WTC11 (cell line): Measurements from ENCODE around the gene TNFAIP2. TPM values are rescaled to one million over a fixed set of nuclear protein-coding genes. Genes with fewer than 3 reads are reported as not detected.

Experiments used
- ATAC-seq: fragments of 200-7000 bp; cut with Tn5 transposase; 2 replicates; pipeline ENCODE4 v1.10.0; 2021; ENCODE audit warnings: mild to moderate bottlenecking, moderate library complexity
- CTCF ChIA-PET: fragments of 300-600 bp; sonication (Branson Sonifier 250); formaldehyde crosslinking; loops from one replicate; lab custom pipeline; 2021; ENCODE audit warnings: antibody characterized with exemption; lab: Charles Lee
- POLR2A ChIA-PET: fragments of 350-600 bp; sonication (Branson Sonifier 250); formaldehyde crosslinking; loops from one replicate; lab custom pipeline; 2021; ENCODE audit warnings: antibody characterized with exemption; lab: Charles Lee
- DNase-seq: peaks from one replicate; pipeline ENCODE4 v3.0.0; 2021; ENCODE audit warnings: low spot score
- H3K27ac Mint-ChIP-seq: 2 replicates; pipeline ENCODE4 v1.8.0; 2021; ENCODE audit warnings: mixed read lengths
- H3K27me3 Mint-ChIP-seq: 2 replicates; pipeline ENCODE4 v1.8.0; 2021; ENCODE audit warnings: low read depth, mild to moderate bottlenecking, moderate library complexity, mixed read lengths
- H3K36me3 Mint-ChIP-seq: 2 replicates; pipeline ENCODE4 v1.8.0; 2021; ENCODE audit warnings: mixed read lengths
- H3K4me1 Mint-ChIP-seq: 2 replicates; pipeline ENCODE4 v1.8.0; 2022; ENCODE audit warnings: mixed read lengths
- H3K4me3 Mint-ChIP-seq: 2 replicates; pipeline ENCODE4 v1.8.0; 2021; ENCODE audit warnings: mild to moderate bottlenecking, moderate library complexity, mixed read lengths
- H3K9me3 Mint-ChIP-seq: 2 replicates; pipeline ENCODE4 v1.8.0; 2021; ENCODE audit warnings: mixed read lengths
- AFF4 ChIP-seq: sonication (generic); formaldehyde crosslinking; IDR thresholded peaks from 2 replicates; pipeline ENCODE4 v1.8.1; 2023; ENCODE audit warnings: mild to moderate bottlenecking, missing genetic modification reagents, borderline replicate concordance
- CBFB ChIP-seq: sonication (generic); formaldehyde crosslinking; IDR thresholded peaks from 2 replicates; pipeline ENCODE4 v1.8.1; 2022; ENCODE audit warnings: mild to moderate bottlenecking, low read depth, missing genetic modification reagents
- EMX1 ChIP-seq: fragments of 250-450 bp; sonication (Bioruptor Pico); IDR thresholded peaks from 2 replicates; pipeline ENCODE4 v1.8.0; 2021; ENCODE audit warnings: mild to moderate bottlenecking
- ESRRA ChIP-seq: sonication (generic); formaldehyde crosslinking; IDR thresholded peaks from 2 replicates; pipeline ENCODE4 v1.8.1; 2022; ENCODE audit warnings: mild to moderate bottlenecking, missing genetic modification reagents, borderline replicate concordance
- FOXP1 ChIP-seq: sonication (generic); formaldehyde crosslinking; IDR thresholded peaks from 2 replicates; pipeline ENCODE4 v1.8.0; 2022; ENCODE audit warnings: missing genetic modification reagents, mild to moderate bottlenecking, moderate library complexity, borderline replicate concordance
- IRF2 ChIP-seq: sonication (generic); formaldehyde crosslinking; IDR thresholded peaks from 2 replicates; pipeline ENCODE4 v1.8.0; 2022; ENCODE audit warnings: low read depth, missing genetic modification reagents, borderline replicate concordance
- KAT7 ChIP-seq: sonication (generic); formaldehyde crosslinking; IDR thresholded peaks from 2 replicates; pipeline ENCODE4 v1.8.1; 2023; ENCODE audit warnings: missing genetic modification reagents, mild to moderate bottlenecking, borderline replicate concordance
- MYBL2 ChIP-seq: sonication (generic); formaldehyde crosslinking; IDR thresholded peaks from 2 replicates; pipeline ENCODE4 v1.8.1; 2023; ENCODE audit warnings: mild to moderate bottlenecking, moderate library complexity, missing genetic modification reagents
- NR1H2 ChIP-seq: sonication (generic); formaldehyde crosslinking; IDR thresholded peaks from 2 replicates; pipeline ENCODE4 v1.9.0; 2021; ENCODE audit warnings: mild to moderate bottlenecking, moderate library complexity, missing genetic modification reagents
- NR2C2 ChIP-seq: sonication (generic); formaldehyde crosslinking; IDR thresholded peaks from 2 replicates; pipeline ENCODE4 v1.8.0; 2022; ENCODE audit warnings: mild to moderate bottlenecking, missing genetic modification reagents
- PRDM15 ChIP-seq: sonication (generic); formaldehyde crosslinking; IDR thresholded peaks from 2 replicates; pipeline ENCODE4 v1.8.0; 2022; ENCODE audit warnings: missing genetic modification reagents
- PRRX2 ChIP-seq: fragments of 250-450 bp; sonication (Bioruptor Pico); IDR thresholded peaks from 2 replicates; pipeline ENCODE4 v1.8.0; 2021; ENCODE audit warnings: mild to moderate bottlenecking
- RELA ChIP-seq: sonication (generic); formaldehyde crosslinking; IDR thresholded peaks from 2 replicates; pipeline ENCODE4 v1.8.1; 2022; ENCODE audit warnings: missing genetic modification reagents, mild to moderate bottlenecking, borderline replicate concordance
- SOX15 ChIP-seq: fragments of 250-450 bp; sonication (Bioruptor Pico); IDR thresholded peaks from 2 replicates; pipeline ENCODE4 v1.9.0; 2021; ENCODE audit warnings: mild to moderate bottlenecking
- SP1 ChIP-seq: sonication (generic); formaldehyde crosslinking; conservative IDR thresholded peaks from 2 replicates; pipeline ENCODE4 v1.8.1; 2022; ENCODE audit warnings: missing genetic modification reagents
- TCF7 ChIP-seq: sonication (generic); formaldehyde crosslinking; IDR thresholded peaks from 2 replicates; pipeline ENCODE4 v1.8.0; 2022; ENCODE audit warnings: mild to moderate bottlenecking, low read depth, missing genetic modification reagents, moderate library complexity
- TEAD1 ChIP-seq: sonication (generic); formaldehyde crosslinking; IDR thresholded peaks from 2 replicates; pipeline ENCODE4 v1.8.0; 2022; ENCODE audit warnings: mild to moderate bottlenecking, missing genetic modification reagents
- ZNF317 ChIP-seq: sonication (generic); formaldehyde crosslinking; IDR thresholded peaks from 2 replicates; pipeline ENCODE4 v1.8.1; 2023; ENCODE audit warnings: low read depth, mild to moderate bottlenecking, moderate library complexity, missing genetic modification reagents, borderline replicate concordance
- total RNA-seq: library from RNA; stranded (reverse); gene quantifications from 3 replicates; pipeline ENCODE4 v1.2.3, GENCODE V29; 2021
- TF ChIP-seq, protein P1 (sequence below): sonication (generic); formaldehyde crosslinking; conservative IDR thresholded peaks from 2 replicates; pipeline ENCODE4 v1.8.1; 2023; ENCODE audit warnings: mild to moderate bottlenecking, low read depth, missing genetic modification reagents, moderate library complexity
- TF ChIP-seq, protein P2 (sequence below): sonication (generic); formaldehyde crosslinking; IDR thresholded peaks from 2 replicates; pipeline ENCODE4 v1.8.0; 2022; ENCODE audit warnings: mild to moderate bottlenecking, missing genetic modification reagents
- TF ChIP-seq, protein P3 (sequence below): fragments of 250-450 bp; sonication (Bioruptor Pico); conservative IDR thresholded peaks from 2 replicates; pipeline ENCODE4 v1.9.0; 2021; ENCODE audit warnings: mild to moderate bottlenecking

The TNFAIP2 gene
- total RNA-seq, 1 experiment from 2014 or later: 24.1 TPM

- peak; percentile 97 for TF ChIP-seq FOXP1
- peak; percentile 23; the same call in 1 of the 2 replicates for TF ChIP-seq TCF7 (CRISPR knock-in tag)
- 0 out of 2 replicates have a peak, but pooled peaks have one; percentile 37 for TF ChIP-seq NR1H2 (CRISPR knock-in tag)
- TF ChIP-seq, protein P1, sequence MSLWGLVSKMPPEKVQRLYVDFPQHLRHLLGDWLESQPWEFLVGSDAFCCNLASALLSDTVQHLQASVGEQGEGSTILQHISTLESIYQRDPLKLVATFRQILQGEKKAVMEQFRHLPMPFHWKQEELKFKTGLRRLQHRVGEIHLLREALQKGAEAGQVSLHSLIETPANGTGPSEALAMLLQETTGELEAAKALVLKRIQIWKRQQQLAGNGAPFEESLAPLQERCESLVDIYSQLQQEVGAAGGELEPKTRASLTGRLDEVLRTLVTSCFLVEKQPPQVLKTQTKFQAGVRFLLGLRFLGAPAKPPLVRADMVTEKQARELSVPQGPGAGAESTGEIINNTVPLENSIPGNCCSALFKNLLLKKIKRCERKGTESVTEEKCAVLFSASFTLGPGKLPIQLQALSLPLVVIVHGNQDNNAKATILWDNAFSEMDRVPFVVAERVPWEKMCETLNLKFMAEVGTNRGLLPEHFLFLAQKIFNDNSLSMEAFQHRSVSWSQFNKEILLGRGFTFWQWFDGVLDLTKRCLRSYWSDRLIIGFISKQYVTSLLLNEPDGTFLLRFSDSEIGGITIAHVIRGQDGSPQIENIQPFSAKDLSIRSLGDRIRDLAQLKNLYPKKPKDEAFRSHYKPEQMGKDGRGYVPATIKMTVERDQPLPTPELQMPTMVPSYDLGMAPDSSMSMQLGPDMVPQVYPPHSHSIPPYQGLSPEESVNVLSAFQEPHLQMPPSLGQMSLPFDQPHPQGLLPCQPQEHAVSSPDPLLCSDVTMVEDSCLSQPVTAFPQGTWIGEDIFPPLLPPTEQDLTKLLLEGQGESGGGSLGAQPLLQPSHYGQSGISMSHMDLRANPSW: no peak
Observed at GRCh38 chr14:103104654-103105452, 18.4 kb upstream of the TNFAIP2 start (continued).

- ChIA-PET CTCF (interaction anchor here (0.8 to 6.3 kb wide), 46 partner anchors 10 to 442 kb away, joined by 3 to 199 read pairs (median 8); partner anchors contain the start of genes CDC42BPB, CKB, EXOC3L4 and LBHD2), POLR2A (interaction anchor here (1.5 kb wide), 1 partner anchor 80 kb away, joined by 4 read pairs; no protein-coding TSS in a partner anchor)
Observed at GRCh38 chr14:103105580-103106150, 17.6 kb upstream of the TNFAIP2 start.

More at GRCh38 chr14:103105580-103106150, 17.6 kb upstream of the TNFAIP2 start:
- Mint-ChIP-seq H3K4me1 (peaks cover 28% of the 10 kb centered on the region), H3K36me3 (no peaks in the 10 kb centered on the region), H3K27me3 (peaks cover 58% of the 10 kb centered on the region), H3K4me3 (no peak overlapping the region), H3K9me3 (no peaks in the 10 kb centered on the region), H3K27ac (no peak overlapping the region)
- TF ChIP-seq MYBL2 (CRISPR knock-in tag) (no peak), EMX1 (CRISPR knock-in tag) (no peak), PRRX2 (CRISPR knock-in tag) (no peak), AFF4 (CRISPR knock-in tag) (no peak), TEAD1 (CRISPR knock-in tag) (no peak), SP1 (CRISPR knock-in tag) (no peak), NR2C2 (no peak), ZNF317 (CRISPR knock-in tag) (no peak), KAT7 (CRISPR knock-in tag) (no peak), CBFB (CRISPR knock-in tag) (no peak), PRDM15 (CRISPR knock-in tag) (no peak), SOX15 (CRISPR knock-in tag) (no peak), ESRRA (CRISPR knock-in tag) (no peak), RELA (no peak), IRF2 (CRISPR knock-in tag) (no peak)
- TF ChIP-seq, protein P2, sequence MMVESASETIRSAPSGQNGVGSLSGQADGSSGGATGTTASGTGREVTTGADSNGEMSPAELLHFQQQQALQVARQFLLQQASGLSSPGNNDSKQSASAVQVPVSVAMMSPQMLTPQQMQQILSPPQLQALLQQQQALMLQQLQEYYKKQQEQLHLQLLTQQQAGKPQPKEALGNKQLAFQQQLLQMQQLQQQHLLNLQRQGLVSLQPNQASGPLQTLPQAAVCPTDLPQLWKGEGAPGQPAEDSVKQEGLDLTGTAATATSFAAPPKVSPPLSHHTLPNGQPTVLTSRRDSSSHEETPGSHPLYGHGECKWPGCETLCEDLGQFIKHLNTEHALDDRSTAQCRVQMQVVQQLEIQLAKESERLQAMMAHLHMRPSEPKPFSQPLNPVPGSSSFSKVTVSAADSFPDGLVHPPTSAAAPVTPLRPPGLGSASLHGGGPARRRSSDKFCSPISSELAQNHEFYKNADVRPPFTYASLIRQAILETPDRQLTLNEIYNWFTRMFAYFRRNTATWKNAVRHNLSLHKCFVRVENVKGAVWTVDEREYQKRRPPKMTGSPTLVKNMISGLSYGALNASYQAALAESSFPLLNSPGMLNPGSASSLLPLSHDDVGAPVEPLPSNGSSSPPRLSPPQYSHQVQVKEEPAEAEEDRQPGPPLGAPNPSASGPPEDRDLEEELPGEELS: no peak
- TF ChIP-seq, protein P3, sequence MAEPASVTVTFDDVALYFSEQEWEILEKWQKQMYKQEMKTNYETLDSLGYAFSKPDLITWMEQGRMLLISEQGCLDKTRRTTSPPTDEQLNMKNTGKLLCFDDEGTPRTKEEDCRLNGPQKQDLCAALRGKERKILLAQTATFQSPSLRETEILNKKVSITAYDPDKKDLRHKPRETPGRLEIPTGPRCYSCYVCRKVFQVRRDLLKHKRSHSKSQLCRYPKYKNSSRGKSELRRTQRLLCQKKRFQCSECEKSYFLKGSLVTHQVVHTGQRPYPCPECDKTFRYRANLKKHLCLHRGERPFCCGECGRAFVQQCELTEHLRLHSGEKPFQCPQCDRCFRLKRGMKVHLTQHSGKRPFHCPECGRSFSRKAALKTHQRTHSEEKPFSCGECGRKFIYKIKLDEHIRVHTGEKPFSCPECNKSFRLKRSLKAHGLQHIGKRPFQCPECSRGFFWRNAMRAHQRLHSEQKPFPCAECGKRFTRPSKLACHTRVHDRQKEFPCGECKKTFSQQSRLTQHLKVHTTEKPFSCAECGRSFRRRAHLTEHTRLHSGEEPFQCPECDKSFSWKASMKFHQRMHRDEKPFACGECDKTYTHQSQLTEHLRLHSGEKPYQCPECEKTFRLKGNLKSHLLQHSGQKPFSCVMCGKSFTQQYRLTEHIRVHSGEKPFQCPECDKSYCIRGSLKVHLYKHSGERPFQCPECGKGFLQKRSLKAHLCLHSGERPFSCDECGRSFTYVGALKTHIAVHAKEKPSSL (CRISPR knock-in tag): no peak
- no peak for DNase-seq
- no peak for ATAC-seq
